ENCODE measurements around the gene NBPF1.
"Not testable (repeated sequence)": the region's sequence is repeated elsewhere in the genome, so short reads cannot be mapped to it uniquely, and the experiment has no call there.

DNA sequence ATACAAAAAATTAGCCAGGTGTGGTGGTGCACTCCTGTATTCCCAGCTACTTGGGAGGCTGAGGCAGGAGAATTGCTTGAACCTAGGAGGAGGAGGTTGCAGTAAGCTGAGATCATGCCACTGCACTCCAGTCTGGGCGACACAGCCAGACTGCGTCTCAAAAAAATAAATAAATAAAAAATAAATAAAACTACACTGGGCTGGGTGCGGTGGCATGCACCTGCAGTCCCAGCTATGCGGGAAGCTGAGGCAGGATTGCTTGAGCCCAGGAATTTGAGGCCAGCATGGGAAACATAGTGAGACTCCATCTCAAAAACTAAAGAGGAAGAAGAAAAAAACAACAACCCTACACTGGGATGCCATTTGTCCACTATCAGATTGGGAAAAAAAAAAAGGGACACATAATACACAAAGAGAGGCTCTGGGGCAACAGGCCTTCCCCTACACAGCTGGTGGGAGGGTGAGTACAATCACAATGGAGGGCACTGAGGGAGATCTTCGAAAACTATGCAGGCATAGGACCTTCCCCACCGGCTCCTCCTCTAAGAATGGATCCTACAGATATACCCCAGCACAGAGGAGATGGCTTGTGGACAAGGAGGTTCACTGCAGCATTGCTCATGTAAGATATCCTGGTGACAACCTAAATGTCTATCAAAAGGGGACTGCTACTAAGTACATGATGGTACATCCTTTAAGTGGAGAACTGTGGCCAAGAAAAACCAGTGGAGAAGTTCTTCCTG is 20.3 kb upstream of the NBPF1 start:
- TF ChIP-seq CTCF (IDR thresholded peaks at IDR 0.05; ENCODE audit: low read length); EZH2 (IDR thresholded peaks at IDR 0.05; ENCODE audit: borderline replicate concordance, low read length): not testable (repeated sequence)

Data from OCI-LY1 (cell line).